Muscle of leg (tissue), 11 donors: Measurements from ENCODE around the gene SERPINI2. TPM values are rescaled to one million over a fixed set of nuclear protein-coding genes. Genes with fewer than 3 reads are reported as not detected.

Experiments used
- DNase-seq: peaks from one replicate; pipeline ENCODE4 v3.0.0; 2013
- H3K27ac ChIP-seq: one replicate; pipeline ENCODE4 v1.5.1; 2013; ENCODE audit warnings: mild to moderate bottlenecking, low read length, control low read depth
- H3K27me3 ChIP-seq: one replicate; pipeline ENCODE4 v1.6.1; 2013; ENCODE audit warnings: low read length; ENCODE audit not compliant: control insufficient read depth, insufficient read depth
- H3K36me3 ChIP-seq: one replicate; pipeline ENCODE4 v1.6.1; 2013; ENCODE audit warnings: low read length; ENCODE audit not compliant: control insufficient read depth, insufficient read depth
- H3K4me1 ChIP-seq: one replicate; pipeline ENCODE4 v1.6.1; 2013; ENCODE audit warnings: low read length; ENCODE audit not compliant: control insufficient read depth, insufficient read depth
- H3K4me3 ChIP-seq: one replicate; pipeline ENCODE4 v1.5.1; 2013; ENCODE audit warnings: low read length, control low read depth
- H3K9me3 ChIP-seq: replicated peaks from 2 replicates; pipeline ENCODE4 v1.6.1; 2013; ENCODE audit warnings: low read depth, low read length; ENCODE audit not compliant: control insufficient read depth
- WGBS: methylation state at CpG from one replicate; pipeline ENCODE4 v1.1.5; 2013; ENCODE audit warnings: missing lambda C conversion rate; ENCODE audit not compliant: insufficient coverage; 5-methylcytosine and 5-hydroxymethylcytosine counted together
- polyA plus RNA-seq, 8 donors: library from polyadenylated mRNA; unstranded; fragments of 120-200 nt; gene quantifications; one replicate each; pipeline versions ENCODE4 v1.2.1 to v1.2.3, GENCODE V29; 2013; ENCODE audit warnings: inconsistent platforms in 1 of 8, low replicate concordance in 1 of 8; ENCODE audit not compliant: insufficient read length in 8 of 8, insufficient read depth in 1 of 8
- total RNA-seq: library from RNA; stranded (reverse); fragments of 120-200 nt; gene quantifications from one replicate; pipeline ENCODE4 v1.2.4, GENCODE V29; 2013

SERPINI2 gene
- total and polyA plus RNA-seq, 9 donors, result 0.04 to 0.43 (median 0.22) TPM; not detected in 3

DNA sequence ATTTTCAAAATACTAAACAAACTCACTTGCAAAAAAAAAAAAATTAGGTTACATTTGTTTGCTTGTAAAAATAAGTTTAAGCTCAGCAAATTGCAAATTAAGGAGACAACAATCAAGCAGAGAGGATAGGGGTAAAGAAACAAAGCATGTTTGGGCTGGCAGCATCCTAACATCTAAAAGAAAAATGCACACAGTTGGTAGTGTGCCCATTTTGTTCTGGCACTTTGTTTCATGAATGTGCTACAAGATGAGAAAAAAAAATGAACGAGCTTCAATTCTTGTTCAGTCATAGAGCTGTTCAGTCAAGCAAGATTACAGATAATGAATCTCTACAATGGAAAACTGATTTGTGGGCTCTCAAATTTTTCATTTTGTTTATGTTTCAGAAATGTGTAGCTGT is 76.0 kb downstream of the SERPINI2 start:
- H3K27ac ChIP-seq, result no peak overlapping the region
- WGBS, result no CpG with 5 or more reads among the region's 1 CpG
- H3K4me3 ChIP-seq, result no peak overlapping the region

DNA sequence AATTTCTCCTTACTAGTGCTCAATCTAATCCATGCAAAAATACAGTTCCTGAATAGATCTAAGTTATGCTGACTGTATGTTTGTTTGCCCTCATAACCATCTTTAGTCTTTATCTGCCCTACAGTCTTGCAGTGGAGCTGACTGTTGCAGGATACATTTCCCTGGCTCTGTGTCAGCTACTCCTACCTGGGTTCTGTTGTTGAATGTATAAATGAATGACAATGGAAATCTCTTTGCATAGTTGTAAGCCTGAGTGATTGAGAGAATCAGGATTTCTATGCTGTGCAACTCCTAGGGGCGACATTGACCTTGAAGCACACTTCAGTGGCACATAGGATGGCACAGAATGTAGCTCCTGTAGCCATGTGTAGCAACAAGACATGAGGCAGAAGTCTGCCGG is 77.8 kb downstream of the SERPINI2 start:
- 71% methylated on average over 2 of the region's 2 CpGs for WGBS
- no peaks in the 10 kb centered on the region for H3K27me3 ChIP-seq
- no peaks in the 10 kb centered on the region for H3K4me1 ChIP-seq

More for the DNA sequence above, 76.0 kb downstream of the SERPINI2 start:
- no peaks in the 10 kb centered on the region for H3K4me1 ChIP-seq
- H3K36me3 ChIP-seq, result no peaks in the 10 kb centered on the region
- no peaks in the 10 kb centered on the region for H3K9me3 ChIP-seq
- DNase-seq, result peak; percentile 5
- H3K27me3 ChIP-seq, result no peaks in the 10 kb centered on the region

DNA sequence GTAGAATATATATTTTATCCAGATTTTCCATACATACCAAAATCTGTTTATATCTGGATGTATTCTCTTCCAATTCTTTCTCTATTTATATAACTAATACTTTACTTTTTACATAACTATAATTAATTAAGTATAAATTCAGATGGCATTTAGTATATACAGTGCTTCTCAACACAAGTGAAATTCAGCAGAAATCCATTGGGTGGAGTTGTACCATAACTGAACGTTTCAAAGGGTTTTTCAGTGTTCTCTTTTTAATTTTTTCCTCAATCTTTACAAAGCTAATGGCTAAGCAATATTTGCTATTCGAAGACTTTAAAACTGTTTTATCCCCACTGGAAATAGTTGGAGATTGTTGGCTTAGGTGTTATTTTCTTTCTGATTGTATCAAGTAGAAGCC is 79.8 kb downstream of the SERPINI2 start:
- H3K9me3 ChIP-seq, result no peaks in the 10 kb centered on the region
- no peaks in the 10 kb centered on the region for H3K27me3 ChIP-seq
- H3K4me1 ChIP-seq, result no peaks in the 10 kb centered on the region
- peak; percentile 16 for DNase-seq
- H3K4me3 ChIP-seq, result no peak overlapping the region
- WGBS, result no CpG with 5 or more reads among the region's 2 CpGs
- no peaks in the 10 kb centered on the region for H3K36me3 ChIP-seq
- no peak overlapping the region for H3K27ac ChIP-seq

More for the DNA sequence above, 77.8 kb downstream of the SERPINI2 start:
- Histone ChIP-seq H3K4me3 (no peak overlapping the region), H3K9me3 (no peaks in the 10 kb centered on the region), H3K27ac (no peak overlapping the region), H3K36me3 (no peaks in the 10 kb centered on the region)
- DNase-seq, result no peak

Other genes with a start within 250 kb of the SERPINI2 start
- gene ZBBX, start 93.7 kb downstream of the SERPINI2 start, total RNA-seq, result 0.13 TPM
- under 1 TPM in 5 of 8 donors, not detected in 3; 0.11 to 0.76 (median 0.19) TPM for gene ZBBX, start 93.7 kb downstream of the SERPINI2 start, polyA plus RNA-seq
- 0.58 TPM for gene WDR49, start 179.9 kb upstream of the SERPINI2 start, total RNA-seq
- under 1 TPM in 6 of 8 donors, not detected in 2; 0.05 to 0.45 (median 0.26) TPM for gene WDR49, start 179.9 kb upstream of the SERPINI2 start, polyA plus RNA-seq